Activated CD8-positive, alpha-beta memory T cell treated with anti-CD3 and anti-CD28 coated beads, Interleukin-2, amount 50 U/mL, for 24 hours (primary cell): ENCODE data around the gene SUPT3H.
"Not testable (repeated sequence)": the region's sequence is repeated elsewhere in the genome, so short reads cannot be mapped to it uniquely, and the experiment has no call there.

Source experiments
- DNase-seq: peaks from one replicate; pipeline ENCODE4 v3.0.0-alpha.2; 2020; ENCODE audit errors: extremely low read depth

SUPT3H gene

GRCh38 chr6:45184040-45184439 is 193.7 kb downstream of the SUPT3H start:
- no peak for DNase-seq

- not testable (repeated sequence) for DNase-seq
These were observed 201.4 kb downstream of the SUPT3H start for GRCh38 chr6:45176373-45176772.

GRCh38 chr6:45175272-45175671 is 202.5 kb downstream of the SUPT3H start:
- DNase-seq: no peak

GRCh38 chr6:45174045-45174444 is 203.7 kb downstream of the SUPT3H start:
- no peak for DNase-seq

- DNase-seq: no peak
These were observed 206.4 kb downstream of the SUPT3H start for GRCh38 chr6:45171380-45171779.

GRCh38 chr6:45170309-45170708 is 207.4 kb downstream of the SUPT3H start:
- DNase-seq: no peak

- no peak for DNase-seq
These were observed 207.9 kb downstream of the SUPT3H start for GRCh38 chr6:45169815-45170214.

GRCh38 chr6:45163952-45164766 is 213.6 kb downstream of the SUPT3H start:
- DNase-seq: no peak

GRCh38 chr6:45160305-45160704 is 217.4 kb downstream of the SUPT3H start:
- DNase-seq: no peak

- no peak for DNase-seq
These were observed 221.7 kb downstream of the SUPT3H start for GRCh38 chr6:45156075-45156474.

GRCh38 chr6:45155341-45155894 is 222.3 kb downstream of the SUPT3H start:
- DNase-seq: no peak

- no peak for DNase-seq
These were observed 223.1 kb downstream of the SUPT3H start for GRCh38 chr6:45154679-45155078.

- no peak for DNase-seq
These were observed 228.9 kb downstream of the SUPT3H start for GRCh38 chr6:45148711-45149341.

GRCh38 chr6:45148278-45148677 is 229.5 kb downstream of the SUPT3H start:
- DNase-seq: no peak

- DNase-seq: not testable (repeated sequence)
These were observed 232.1 kb downstream of the SUPT3H start for GRCh38 chr6:45145658-45146057.

- no peak for DNase-seq
These were observed 239.0 kb downstream of the SUPT3H start for GRCh38 chr6:45138765-45139164.

- DNase-seq: no peak
These were observed 241.2 kb downstream of the SUPT3H start for GRCh38 chr6:45136495-45136894.

GRCh38 chr6:45132658-45133294 is 245.0 kb downstream of the SUPT3H start:
- DNase-seq: no peak

- DNase-seq: no peak
These were observed 245.7 kb downstream of the SUPT3H start for GRCh38 chr6:45132059-45132458.

GRCh38 chr6:45129051-45129450 is 248.7 kb downstream of the SUPT3H start:
- no peak for DNase-seq

GRCh38 chr6:45127185-45127584 is 250.5 kb downstream of the SUPT3H start:
- DNase-seq: no peak

GRCh38 chr6:45126033-45126432 is 251.7 kb downstream of the SUPT3H start:
- no peak for DNase-seq

- DNase-seq: no peak
These were observed 254.7 kb downstream of the SUPT3H start for GRCh38 chr6:45123023-45123422.
